HepG2 (cell line): ENCODE results near the gene KRT16. TPM values are rescaled to one million over a fixed set of nuclear protein-coding genes. Genes with fewer than 3 reads are reported as not detected.

Source experiments
- ATAC-seq: fragments of 200-7000 bp; cut with Tn5 transposase; 3 replicates; pipeline ENCODE4 v1.9.1; 2020; ENCODE audit warnings: mild to moderate bottlenecking, moderate library complexity
- BruUV-seq: library from RNA; stranded (reverse); fragments of 400-500 nt; replicated peaks from 2 replicates; lab custom pipeline; 2021; lab: Mats Ljungman, UMichigan
- CTCF ChIA-PET: fragments of 300-600 bp; formaldehyde crosslinking; extraction: SDS; loops from one replicate; lab custom pipeline; 2021; ENCODE audit warnings: low total read pairs, inconsistent platforms, low intra/inter-chr PET ratio; lab: Yijun Ruan, JAX
- POLR2A ChIA-PET: fragments of 350-600 bp; sonication (Branson Sonifier 250); formaldehyde crosslinking; loops from one replicate; lab custom pipeline; 2020; ENCODE audit warnings: antibody characterized with exemption, inconsistent platforms; lab: Yijun Ruan, JAX
- DNase-seq: peaks from one replicate; pipeline ENCODE4 v3.0.0-alpha.2; 2015; ENCODE audit warnings: low spot score
- FAIRE-seq: peaks from 3 replicates; lab custom pipeline; 2011; peaks lifted over from hg19 to GRCh38; lab: Jason Lieb, UNC
- H2AFZ ChIP-seq: one replicate; pipeline ENCODE4 v1.6.1; 2011; ENCODE audit warnings: low read length, inconsistent platforms
- H3K27ac ChIP-seq: fragments of 300-600 bp; 3 replicates; pipeline ENCODE4 v1.8.0; 2011; ENCODE audit warnings: mixed run types, mild to moderate bottlenecking, mixed read lengths, low read length, inconsistent platforms; ENCODE audit not compliant: insufficient read depth; ENCODE audit errors: extremely low read length
- H3K27me3 ChIP-seq, 2 experiments: fragments of 200-600 bp in 1 of 2; 2 replicates in 1 of 2; 3 replicates in 1 of 2; pipeline versions ENCODE4 v1.6.0 to v1.8.0; 2011; ENCODE audit warnings: low read length in 2 of 2, mild to moderate bottlenecking in 2 of 2, moderate library complexity in 2 of 2, inconsistent platforms in 1 of 2; ENCODE audit not compliant: insufficient read depth in 2 of 2, control insufficient read depth in 1 of 2
- H3K36me3 ChIP-seq, 2 experiments: fragments of 200-600 bp in 1 of 2; replicated peaks in 1 of 2; 2 replicates in 1 of 2; 3 replicates in 1 of 2; pipeline versions ENCODE4 v1.5.1 to v1.8.0; 2011; ENCODE audit warnings: low read length in 2 of 2, inconsistent platforms in 1 of 2; ENCODE audit not compliant: insufficient read depth in 2 of 2, control insufficient read depth in 1 of 2
- H3K4me1 ChIP-seq: 2 replicates; pipeline ENCODE4 v1.5.1; 2012; ENCODE audit warnings: low read length, inconsistent platforms; ENCODE audit not compliant: insufficient read depth
- H3K4me2 ChIP-seq: 2 replicates; pipeline ENCODE4 v1.6.0; 2011; ENCODE audit warnings: low read depth, low read length, inconsistent platforms
- H3K4me3 ChIP-seq, 3 experiments: fragments of 200-600 bp in 1 of 3; sonication (generic), shearing (Covaris generic) in 1 of 3; replicated peaks in 1 of 3; 2 replicates each; pipeline ENCODE4 v1.5.1; 2011 to 2016; ENCODE audit warnings: low read length in 3 of 3, inconsistent platforms in 2 of 3, low read depth in 2 of 3, mild to moderate bottlenecking in 2 of 3, control low read depth in 1 of 3, mixed read lengths in 1 of 3; ENCODE audit not compliant: insufficient read depth in 1 of 3
- H3K79me2 ChIP-seq: one replicate; pipeline ENCODE4 v1.6.1; 2011; ENCODE audit warnings: low read length, inconsistent platforms; ENCODE audit not compliant: insufficient read depth
- H3K9ac ChIP-seq: 2 replicates; pipeline ENCODE4 v1.6.0; 2011; ENCODE audit warnings: mild to moderate bottlenecking, low read depth, low read length, inconsistent platforms; ENCODE audit not compliant: insufficient read depth
- H3K9me3 ChIP-seq: 2 replicates; pipeline ENCODE4 v1.5.1; 2012; ENCODE audit warnings: mild to moderate bottlenecking, low read length
- H4K20me1 ChIP-seq: 2 replicates; pipeline ENCODE4 v1.6.0; 2011; ENCODE audit warnings: inconsistent platforms, mild to moderate bottlenecking, low read length, moderate library complexity; ENCODE audit not compliant: insufficient read depth
- CHD2 ChIP-seq: IDR thresholded peaks from 2 replicates; pipeline ENCODE4 v1.6.1; 2011; ENCODE audit warnings: low read depth, low read length, improper control_type of control experiment
- CHD4 ChIP-seq: fragments of 200-600 bp; sonication (generic); IDR thresholded peaks from 2 replicates; pipeline ENCODE4 v1.7.0; 2017; ENCODE audit warnings: mild to moderate bottlenecking, low read length, borderline replicate concordance
- CSRNP2 ChIP-seq: sonication (generic); formaldehyde crosslinking; conservative IDR thresholded peaks from 2 replicates; pipeline ENCODE4 v1.8.0; 2022; ENCODE audit warnings: low read depth, missing genetic modification reagents
- FOXP4 ChIP-seq: sonication (generic); formaldehyde crosslinking; IDR thresholded peaks from 2 replicates; pipeline ENCODE4 v1.4.0; 2020; ENCODE audit warnings: missing genetic modification reagents
- GABPB1 ChIP-seq: IDR thresholded peaks from 2 replicates; pipeline ENCODE4 v1.6.1; 2016; ENCODE audit warnings: mild to moderate bottlenecking, missing genetic modification reagents, moderate library complexity, missing compliant biosample characterization
- GZF1 ChIP-seq: sonication (generic); formaldehyde crosslinking; IDR thresholded peaks from 2 replicates; pipeline ENCODE4 v1.5.1; 2020; ENCODE audit warnings: mild to moderate bottlenecking, missing genetic modification reagents
- MTA1 ChIP-seq: sonication (generic); formaldehyde crosslinking; IDR thresholded peaks from 2 replicates; pipeline ENCODE4 v1.4.0; 2020; ENCODE audit warnings: missing genetic modification reagents, mild to moderate bottlenecking, borderline replicate concordance
- NCOA2 ChIP-seq: sonication (generic); formaldehyde crosslinking; IDR thresholded peaks from 2 replicates; pipeline ENCODE4 v1.8.0; 2022; ENCODE audit warnings: inconsistent platforms
- NFYC ChIP-seq: IDR thresholded peaks from 2 replicates; pipeline ENCODE4 v1.6.1; 2016; ENCODE audit warnings: missing genetic modification reagents, missing compliant biosample characterization
- POLR2G ChIP-seq: fragments of 200-400 bp; formaldehyde crosslinking; IDR thresholded peaks from 2 replicates; pipeline ENCODE4 v1.6.1; 2018; ENCODE audit warnings: mild to moderate bottlenecking, low read depth, low read length, moderate library complexity
- SATB2 ChIP-seq: sonication (generic); formaldehyde crosslinking; IDR thresholded peaks from 2 replicates; pipeline ENCODE4 v1.5.0; 2020; ENCODE audit warnings: missing genetic modification reagents
- TBL1XR1 ChIP-seq: fragments of 150-350 bp; IDR thresholded peaks from 2 replicates; pipeline ENCODE4 v1.6.1; 2014; ENCODE audit warnings: borderline replicate concordance, low read length; ENCODE audit not compliant: partially characterized antibody
- TBX2 ChIP-seq: sonication (generic); formaldehyde crosslinking; IDR thresholded peaks from 2 replicates; pipeline ENCODE4 v1.5.0; 2020; ENCODE audit warnings: missing genetic modification reagents, mild to moderate bottlenecking, borderline replicate concordance
- ZNF136 ChIP-seq: sonication (generic); formaldehyde crosslinking; IDR thresholded peaks from 2 replicates; pipeline ENCODE4 v1.8.1; 2022; ENCODE audit warnings: low read depth, mild to moderate bottlenecking, moderate library complexity, missing genetic modification reagents
- ZNF331 ChIP-seq: sonication (generic); formaldehyde crosslinking; IDR thresholded peaks from 2 replicates; pipeline ENCODE4 v1.4.0; 2020; ENCODE audit warnings: missing genetic modification reagents
- ZNF501 ChIP-seq: sonication (generic); formaldehyde crosslinking; IDR thresholded peaks from 2 replicates; pipeline ENCODE4 v1.5.1; 2020; ENCODE audit warnings: mild to moderate bottlenecking, moderate library complexity, missing genetic modification reagents
- ZNF577 ChIP-seq: sonication (generic); formaldehyde crosslinking; IDR thresholded peaks from 2 replicates; pipeline ENCODE4 v1.4.0; 2020; ENCODE audit warnings: mild to moderate bottlenecking, low read depth, missing genetic modification reagents, borderline replicate concordance
- ZSCAN20 ChIP-seq: sonication (generic); formaldehyde crosslinking; IDR thresholded peaks from 2 replicates; pipeline ENCODE4 v1.4.0; 2020; ENCODE audit warnings: missing genetic modification reagents, mild to moderate bottlenecking, borderline replicate concordance
- WGBS: methylation state at CpG from one replicate; pipeline ENCODE4 v1.1.6; 2017; ENCODE audit warnings: low lambda C conversion rate; 5-methylcytosine and 5-hydroxymethylcytosine counted together
- in situ Hi-C: cut with HindIII; loops from 2 replicates; pipeline ENCODE4 v1.10.0; 2017; ENCODE audit warnings: low pct_unique_long_range_greater_than_20kb; ENCODE audit not compliant: extremely low pct_ligation_motif_present
- intact Hi-C: fragments of 100-400 bp; cut with micrococcal nuclease; formaldehyde crosslinking; loops from one replicate; pipeline ENCODE4 v1.10.0; 2022; ENCODE audit not compliant: unreplicated experiment
- polyA plus RNA-seq, 8 experiments: library from polyadenylated mRNA; depleted of rRNA in 3 of 8; stranded (reverse) in 7 of 8; unstranded in 1 of 8; fragments of >200 nt; fragmentation: Illumina TruSeq in 4 of 8; extraction: Trizol in 4 of 8; gene quantifications; 2 replicates each; pipeline versions ENCODE4 v1.2.1 to v1.2.3, GENCODE V29; 2011 to 2016; ENCODE audit warnings: low read depth in 4 of 8, missing spikeins in 1 of 8, mixed read lengths in 1 of 8; ENCODE audit not compliant: insufficient read depth in 1 of 8
- total RNA-seq, 5 experiments: library from RNA; depleted of rRNA; stranded (reverse); fragments of >200 nt; fragmentation: Illumina TruSeq; extraction: Trizol; gene quantifications; 2 replicates each; pipeline ENCODE4 v1.2.3, GENCODE V29; 2016; ENCODE audit warnings: low read depth in 1 of 5
- TF ChIP-seq, protein P1 (sequence below): sonication (generic); formaldehyde crosslinking; conservative IDR thresholded peaks from 2 replicates; pipeline ENCODE4 v1.4.0; 2020; ENCODE audit warnings: missing genetic modification reagents
- TF ChIP-seq, protein P2 (sequence below): sonication (generic); formaldehyde crosslinking; conservative IDR thresholded peaks from 2 replicates; pipeline ENCODE4 v1.8.1; 2023; ENCODE audit warnings: missing genetic modification reagents

Gene KRT16
- total and polyA plus RNA-seq, 2 of the 13 experiments (the other 11 are each of a cell fraction or from before 2014, with no cell fraction given): not detected

GRCh38 chr17:41652461-41652970 lies 39.9 kb upstream of the KRT16 start:
- intact Hi-C loops: no loop called here
- no peak overlapping the region for H2AFZ ChIP-seq
- TF ChIP-seq NCOA2 (no peak), MTA1 (CRISPR knock-in tag) (no peak), ZNF136 (CRISPR knock-in tag) (no peak), POLR2G (no peak), SATB2 (CRISPR knock-in tag) (no peak), TBX2 (CRISPR knock-in tag) (no peak), NFYC (CRISPR knock-in tag) (no peak), ZSCAN20 (CRISPR knock-in tag) (no peak), GABPB1 (no peak), CHD2 (no peak), ZNF331 (CRISPR knock-in tag) (no peak), ZNF501 (CRISPR knock-in tag) (no peak), TBL1XR1 (no peak), CHD4 (no peak), ZNF577 (CRISPR knock-in tag) (no peak), FOXP4 (no peak), CSRNP2 (CRISPR knock-in tag) (no peak), GZF1 (CRISPR knock-in tag) (no peak)
- TF ChIP-seq, protein P1, sequence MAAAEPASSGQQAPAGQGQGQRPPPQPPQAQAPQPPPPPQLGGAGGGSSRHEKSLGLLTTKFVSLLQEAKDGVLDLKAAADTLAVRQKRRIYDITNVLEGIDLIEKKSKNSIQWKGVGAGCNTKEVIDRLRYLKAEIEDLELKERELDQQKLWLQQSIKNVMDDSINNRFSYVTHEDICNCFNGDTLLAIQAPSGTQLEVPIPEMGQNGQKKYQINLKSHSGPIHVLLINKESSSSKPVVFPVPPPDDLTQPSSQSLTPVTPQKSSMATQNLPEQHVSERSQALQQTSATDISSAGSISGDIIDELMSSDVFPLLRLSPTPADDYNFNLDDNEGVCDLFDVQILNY (CRISPR knock-in tag): no peak
- TF ChIP-seq, protein P2, sequence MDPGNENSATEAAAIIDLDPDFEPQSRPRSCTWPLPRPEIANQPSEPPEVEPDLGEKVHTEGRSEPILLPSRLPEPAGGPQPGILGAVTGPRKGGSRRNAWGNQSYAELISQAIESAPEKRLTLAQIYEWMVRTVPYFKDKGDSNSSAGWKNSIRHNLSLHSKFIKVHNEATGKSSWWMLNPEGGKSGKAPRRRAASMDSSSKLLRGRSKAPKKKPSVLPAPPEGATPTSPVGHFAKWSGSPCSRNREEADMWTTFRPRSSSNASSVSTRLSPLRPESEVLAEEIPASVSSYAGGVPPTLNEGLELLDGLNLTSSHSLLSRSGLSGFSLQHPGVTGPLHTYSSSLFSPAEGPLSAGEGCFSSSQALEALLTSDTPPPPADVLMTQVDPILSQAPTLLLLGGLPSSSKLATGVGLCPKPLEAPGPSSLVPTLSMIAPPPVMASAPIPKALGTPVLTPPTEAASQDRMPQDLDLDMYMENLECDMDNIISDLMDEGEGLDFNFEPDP (CRISPR knock-in tag): no peak
- TF ChIP-seq, all 625 proteins: peak for 0
- 46% methylated on average over 4 of the region's 5 CpGs for WGBS
- Histone ChIP-seq H3K4me3 (no peak overlapping the region), H3K36me3 (no peaks in the 10 kb centered on the region), H4K20me1 (no peaks in the 10 kb centered on the region), H3K4me2 (no peak overlapping the region), H3K9me3 (no peaks in the 10 kb centered on the region), H3K4me1 (peaks cover 20% of the 10 kb centered on the region), H3K9ac (no peak overlapping the region), H3K79me2 (no peaks in the 10 kb centered on the region), H3K27ac (no peak overlapping the region), H3K27me3 (peaks cover 19 to 57% of the 10 kb centered on the region in 2 experiments)
- in situ Hi-C loops: no loop called here
- FAIRE-seq (no peak), ATAC-seq (no peak), DNase-seq (no peak)
- no TSS peak for BruUV-seq
- POLR2A ChIA-PET: no interaction called here
- CTCF ChIA-PET: interaction anchor here (11.1 kb wide), 1 partner anchor 12 kb away, joined by 242 read pairs; no protein-coding TSS in a partner anchor
